ENCODE data around the gene IL4I1.

The IL4I1 gene

DNA sequence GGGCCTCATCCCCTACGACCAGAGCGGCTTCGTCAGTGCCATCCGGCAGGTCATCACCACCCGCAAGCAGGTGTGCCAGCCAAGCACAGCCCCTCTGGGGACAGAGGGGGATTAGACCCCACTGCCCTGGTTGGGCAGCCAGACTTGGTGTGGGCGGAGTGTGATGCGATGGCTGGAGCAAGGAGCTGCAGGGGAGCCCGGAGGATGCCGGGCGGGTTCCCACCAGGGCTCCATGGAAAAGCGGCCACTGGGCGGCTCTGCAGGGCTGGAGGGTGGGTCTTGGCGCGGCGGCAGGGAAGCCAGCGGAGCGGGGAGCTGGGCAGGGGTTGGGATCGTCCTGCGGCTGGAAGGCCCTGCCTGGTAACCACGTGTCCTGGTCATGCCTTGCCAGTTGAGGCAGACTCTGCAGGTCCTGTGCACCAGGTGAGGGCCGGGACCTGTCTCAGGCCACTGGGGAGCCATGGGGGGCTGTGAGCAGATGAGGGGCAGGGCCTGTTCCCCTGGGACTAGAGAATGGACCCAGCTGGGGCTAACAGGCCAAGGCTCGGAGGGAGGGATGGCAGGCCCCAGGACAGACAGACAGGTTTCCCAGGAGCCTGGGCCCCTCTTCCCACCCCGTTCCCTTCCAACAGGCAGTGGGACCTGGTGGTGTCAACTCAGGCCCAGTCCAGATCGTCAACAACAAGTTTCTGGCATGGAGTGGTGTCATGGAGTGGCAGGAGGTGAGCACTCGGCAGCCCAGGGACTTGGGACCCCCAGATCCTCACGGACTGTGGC is 39.4 kb downstream of the IL4I1 start:
- DNase-seq (ENCODE audit: insufficient read length, low spot score) (no peak), FAIRE-seq (no peak)
- TF ChIP-seq PAX5 (IDR thresholded peaks at IDR 0.05; ENCODE audit: insufficient read depth, low read length, severe bottlenecking) (no peak), POLR2AphosphoS5 (IDR thresholded peaks at IDR 0.05; ENCODE audit: low read depth, low read length) (peak; percentile 15; the same call in 1 of the 2 replicates)

GRCh38 chr19:49856574-49857021 is 40.1 kb downstream of the IL4I1 start:
- no peak for TF ChIP-seq TAF1 (IDR thresholded peaks at IDR 0.05; ENCODE audit: low read depth, low read length)
- no peak for TF ChIP-seq SPI1 (IDR thresholded peaks at IDR 0.05; ENCODE audit: low read depth, low read length)
- TF ChIP-seq POLR2A (IDR thresholded peaks at IDR 0.05; ENCODE audit: low read depth, low read length): no peak
- no peak for TF ChIP-seq POU2F2 (IDR thresholded peaks at IDR 0.05; ENCODE audit: low read depth, low read length)
- no peak for TF ChIP-seq PAX5 (IDR thresholded peaks at IDR 0.05; ENCODE audit: insufficient read depth, low read length, severe bottlenecking)
- TF ChIP-seq POLR2AphosphoS5 (IDR thresholded peaks at IDR 0.05; ENCODE audit: low read depth, low read length): no peak
- DNase-seq (ENCODE audit: insufficient read length, low spot score) (no peak), FAIRE-seq (no peak)

DNA sequence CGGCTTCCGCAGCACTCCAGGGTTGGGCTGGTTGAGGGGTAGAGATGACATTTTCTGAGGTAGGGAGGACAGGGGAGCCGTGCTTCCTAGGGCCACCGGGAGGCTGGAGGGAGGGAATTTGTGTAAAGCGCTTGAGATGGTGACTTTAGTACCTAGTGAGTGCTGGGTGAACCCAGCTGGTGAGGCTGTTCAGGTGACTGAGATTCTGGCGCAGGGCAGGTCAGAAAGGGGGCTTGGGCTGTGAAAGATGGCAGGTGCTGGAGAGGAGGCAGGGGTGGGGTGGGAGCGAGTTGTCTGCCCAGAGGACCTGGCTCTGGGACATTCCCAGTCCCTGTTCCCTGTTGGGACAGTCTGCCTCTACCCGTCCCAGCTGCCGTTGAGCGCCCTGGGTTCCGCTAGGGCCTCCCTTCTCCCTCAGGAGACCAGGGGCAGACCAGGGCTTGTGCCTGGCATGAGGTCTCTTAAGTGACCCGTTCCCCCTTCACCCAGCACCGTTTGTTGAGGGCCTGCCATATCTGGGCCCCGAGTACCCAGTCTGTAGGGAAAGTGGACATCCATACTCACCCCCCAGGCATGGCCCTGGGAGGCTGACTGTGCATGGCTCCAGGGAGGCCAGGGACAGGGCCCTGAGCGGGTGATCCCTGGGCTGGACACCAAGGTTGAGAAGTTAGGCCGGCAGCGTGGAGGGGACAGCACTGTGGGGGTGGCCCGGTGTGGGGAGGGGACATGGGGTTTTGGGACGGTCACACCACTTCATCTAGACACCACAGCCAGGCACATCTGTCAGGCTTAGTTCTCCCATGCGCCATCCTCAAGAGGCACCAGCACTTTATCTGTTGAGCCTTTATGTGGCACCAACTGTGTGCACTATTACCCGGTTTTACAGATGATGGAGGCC is 40.8 kb downstream of the IL4I1 start:
- no peak for FAIRE-seq
- no peak for TF ChIP-seq TAF1 (IDR thresholded peaks at IDR 0.05; ENCODE audit: low read depth, low read length)
- TF ChIP-seq POLR2A (IDR thresholded peaks at IDR 0.05; ENCODE audit: low read depth, low read length): peak; percentile 20; the same call in 1 of the 2 replicates
- peak; percentile 46 for TF ChIP-seq POLR2AphosphoS5 (IDR thresholded peaks at IDR 0.05; ENCODE audit: low read depth, low read length)
- DNase-seq (ENCODE audit: insufficient read length, low spot score): no peak

GRCh38 chr19:49855277-49855675 is 41.4 kb downstream of the IL4I1 start:
- TF ChIP-seq POU2F2 (IDR thresholded peaks at IDR 0.05; ENCODE audit: low read depth, low read length) (no peak), POLR2A (IDR thresholded peaks at IDR 0.05; ENCODE audit: low read depth, low read length) (no peak), TAF1 (IDR thresholded peaks at IDR 0.05; ENCODE audit: low read depth, low read length) (no peak), POLR2AphosphoS5 (IDR thresholded peaks at IDR 0.05; ENCODE audit: low read depth, low read length) (no peak), SPI1 (IDR thresholded peaks at IDR 0.05; ENCODE audit: low read depth, low read length) (no peak), PAX5 (IDR thresholded peaks at IDR 0.05; ENCODE audit: insufficient read depth, low read length, severe bottlenecking) (no peak)
- FAIRE-seq: no peak
- DNase-seq (ENCODE audit: insufficient read length, low spot score): no peak

DNA sequence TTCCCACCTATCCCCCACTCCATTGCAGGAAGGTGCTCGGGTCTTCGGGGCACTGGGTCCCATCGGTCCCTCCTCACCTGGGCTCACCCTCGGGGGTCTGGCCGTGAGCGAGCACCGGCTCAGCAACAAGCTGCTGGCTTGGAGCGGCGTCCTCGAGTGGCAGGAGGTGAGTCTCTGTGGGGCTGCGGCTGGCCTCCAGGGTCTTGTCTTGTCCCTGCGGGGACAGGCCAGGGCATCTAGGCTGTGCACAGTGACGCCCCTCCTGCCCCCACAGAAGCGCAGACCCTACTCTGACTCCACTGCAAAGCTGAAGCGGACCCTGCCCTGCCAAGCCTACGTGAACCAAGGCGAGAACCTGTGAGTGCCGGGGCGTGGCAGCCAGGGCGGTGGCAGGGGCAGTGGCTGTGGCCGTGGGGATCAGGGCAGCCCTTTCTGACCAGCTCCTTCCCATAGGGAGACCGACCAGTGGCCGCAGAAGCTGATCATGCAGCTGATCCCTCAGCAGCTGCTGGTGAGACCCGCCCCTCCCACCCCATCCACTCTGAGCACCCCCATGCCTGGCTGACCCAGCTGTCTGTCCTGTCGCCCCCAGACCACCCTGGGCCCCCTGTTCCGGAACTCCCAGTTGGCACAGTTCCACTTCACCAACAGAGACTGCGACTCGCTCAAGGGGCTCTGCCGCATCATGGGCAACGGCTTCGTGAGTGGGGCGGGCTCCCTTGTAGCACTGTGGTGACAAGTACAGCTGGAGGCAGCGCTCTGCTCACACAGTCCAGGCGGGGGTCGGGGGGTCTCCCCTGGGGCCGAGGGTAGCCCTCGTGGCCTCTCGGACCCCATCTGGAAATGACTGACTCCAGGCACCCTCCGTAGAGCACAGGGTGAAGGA is 42.1 kb downstream of the IL4I1 start:
- FAIRE-seq: no peak
- no peak for TF ChIP-seq PAX5 (IDR thresholded peaks at IDR 0.05; ENCODE audit: insufficient read depth, low read length, severe bottlenecking)
- no peak for TF ChIP-seq SPI1 (IDR thresholded peaks at IDR 0.05; ENCODE audit: low read depth, low read length)
- no peak for TF ChIP-seq POLR2AphosphoS5 (IDR thresholded peaks at IDR 0.05; ENCODE audit: low read depth, low read length)
- no peak for TF ChIP-seq POLR2A (IDR thresholded peaks at IDR 0.05; ENCODE audit: low read depth, low read length)
- TF ChIP-seq TAF1 (IDR thresholded peaks at IDR 0.05; ENCODE audit: low read depth, low read length): no peak
- no peak for TF ChIP-seq POU2F2 (IDR thresholded peaks at IDR 0.05; ENCODE audit: low read depth, low read length)
- no peak for DNase-seq (ENCODE audit: insufficient read length, low spot score)

DNA sequence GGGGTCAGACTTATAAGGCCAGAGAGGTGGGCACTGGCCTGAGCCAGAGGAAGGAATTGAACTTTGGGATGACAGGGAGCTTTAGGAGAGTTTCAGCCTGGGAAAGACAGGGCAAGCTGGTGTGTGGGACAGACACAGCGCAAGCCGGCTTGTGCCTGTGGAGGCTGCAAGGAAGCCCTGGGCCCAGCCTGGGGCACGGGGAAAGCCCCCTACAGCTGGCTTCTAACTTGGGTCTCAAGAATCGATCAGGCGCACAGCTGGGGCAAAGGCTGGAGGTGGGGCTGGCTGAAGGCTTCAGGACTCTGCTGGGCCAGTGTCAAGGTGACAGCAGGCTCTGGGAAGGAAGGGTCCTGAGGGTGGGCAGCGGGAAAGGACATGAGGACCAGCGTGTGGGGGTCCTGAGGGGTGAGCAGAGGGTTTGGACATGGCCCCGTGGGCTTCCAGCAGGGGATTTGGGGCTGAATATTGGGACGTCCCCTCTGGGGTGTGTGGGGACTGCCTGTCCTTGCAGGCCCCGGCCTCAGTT is 42.8 kb downstream of the IL4I1 start:
- DNase-seq (ENCODE audit: insufficient read length, low spot score): no peak
- no peak for TF ChIP-seq POU2F2 (IDR thresholded peaks at IDR 0.05; ENCODE audit: low read depth, low read length)
- no peak for TF ChIP-seq POLR2AphosphoS5 (IDR thresholded peaks at IDR 0.05; ENCODE audit: low read depth, low read length)
- no peak for TF ChIP-seq SPI1 (IDR thresholded peaks at IDR 0.05; ENCODE audit: low read depth, low read length)
- no peak for TF ChIP-seq TAF1 (IDR thresholded peaks at IDR 0.05; ENCODE audit: low read depth, low read length)
- no peak for TF ChIP-seq POLR2A (IDR thresholded peaks at IDR 0.05; ENCODE audit: low read depth, low read length)
- no peak for TF ChIP-seq PAX5 (IDR thresholded peaks at IDR 0.05; ENCODE audit: insufficient read depth, low read length, severe bottlenecking)
- FAIRE-seq: no peak

GRCh38 chr19:49852631-49853126 is 44.0 kb downstream of the IL4I1 start:
- TF ChIP-seq POU2F2 (IDR thresholded peaks at IDR 0.05; ENCODE audit: low read depth, low read length) (no peak), PAX5 (IDR thresholded peaks at IDR 0.05; ENCODE audit: insufficient read depth, low read length, severe bottlenecking) (no peak), TAF1 (IDR thresholded peaks at IDR 0.05; ENCODE audit: low read depth, low read length) (no peak), POLR2A (IDR thresholded peaks at IDR 0.05; ENCODE audit: low read depth, low read length) (no peak), POLR2AphosphoS5 (IDR thresholded peaks at IDR 0.05; ENCODE audit: low read depth, low read length) (no peak), SPI1 (IDR thresholded peaks at IDR 0.05; ENCODE audit: low read depth, low read length) (no peak)
- FAIRE-seq: peak; percentile 9

GRCh38 chr19:49851456-49852259 is 45.0 kb downstream of the IL4I1 start:
- DNase-seq (ENCODE audit: insufficient read length, low spot score): no peak
- FAIRE-seq: no peak
- TF ChIP-seq PAX5 (IDR thresholded peaks at IDR 0.05; ENCODE audit: insufficient read depth, low read length, severe bottlenecking) (no peak), TAF1 (IDR thresholded peaks at IDR 0.05; ENCODE audit: low read depth, low read length) (no peak), POLR2AphosphoS5 (IDR thresholded peaks at IDR 0.05; ENCODE audit: low read depth, low read length) (no peak), POLR2A (IDR thresholded peaks at IDR 0.05; ENCODE audit: low read depth, low read length) (no peak), SPI1 (IDR thresholded peaks at IDR 0.05; ENCODE audit: low read depth, low read length) (no peak), POU2F2 (IDR thresholded peaks at IDR 0.05; ENCODE audit: low read depth, low read length) (no peak)

More at GRCh38 chr19:49852631-49853126, 44.0 kb downstream of the IL4I1 start:
- DNase-seq (ENCODE audit: insufficient read length, low spot score): no peak
